GM18909 (cell line): Measurements from ENCODE around the gene ROCK2.
"Not testable (repeated sequence)": the region's sequence is repeated elsewhere in the genome, so short reads cannot be mapped to it uniquely, and the experiment has no call there.

Experiments used
- ATAC-seq: cut with Tn5 transposase; IDR thresholded peaks from one replicate; pipeline ENCODE4 v1.9.1; 2021; ENCODE audit warnings: mild to moderate bottlenecking; ENCODE audit not compliant: unreplicated experiment, poor library complexity

Gene ROCK2

DNA sequence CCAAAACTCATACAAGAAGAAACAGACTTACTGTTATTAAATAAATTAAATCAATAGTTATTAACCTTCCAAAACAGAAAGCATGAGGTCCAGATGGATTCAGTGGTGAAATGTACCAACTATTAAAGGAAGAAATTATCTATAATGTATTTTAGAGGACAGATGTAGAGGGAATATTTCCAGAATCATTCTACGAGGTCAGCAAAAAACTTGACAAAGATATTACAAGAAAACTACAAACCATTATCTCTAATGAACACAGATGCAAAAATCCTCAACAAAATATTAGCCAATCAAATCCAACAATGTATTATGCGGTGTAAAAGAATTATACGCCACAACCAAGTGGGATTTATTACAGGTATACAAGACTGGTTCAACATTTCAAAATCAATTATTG, 63.7 kb downstream of the ROCK2 start:
- no peak for ATAC-seq

DNA sequence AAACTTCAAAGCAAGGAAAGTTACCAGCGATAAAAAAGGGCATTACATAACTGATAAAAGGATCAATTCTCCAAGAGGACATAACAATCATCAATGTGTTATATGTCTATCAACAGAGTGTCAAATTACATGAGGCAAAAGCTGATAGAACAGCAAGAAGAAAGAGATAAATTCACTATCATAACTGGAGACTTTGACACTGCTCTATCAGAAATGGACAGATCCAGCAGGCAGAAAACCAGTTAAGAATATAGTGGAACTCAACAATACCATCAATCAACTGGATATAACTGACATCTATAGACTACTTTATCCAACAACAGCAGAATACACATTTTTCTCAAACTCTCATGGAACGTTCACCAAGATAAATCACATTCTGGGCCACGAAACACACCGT, 65.0 kb downstream of the ROCK2 start:
- no peak for ATAC-seq

DNA sequence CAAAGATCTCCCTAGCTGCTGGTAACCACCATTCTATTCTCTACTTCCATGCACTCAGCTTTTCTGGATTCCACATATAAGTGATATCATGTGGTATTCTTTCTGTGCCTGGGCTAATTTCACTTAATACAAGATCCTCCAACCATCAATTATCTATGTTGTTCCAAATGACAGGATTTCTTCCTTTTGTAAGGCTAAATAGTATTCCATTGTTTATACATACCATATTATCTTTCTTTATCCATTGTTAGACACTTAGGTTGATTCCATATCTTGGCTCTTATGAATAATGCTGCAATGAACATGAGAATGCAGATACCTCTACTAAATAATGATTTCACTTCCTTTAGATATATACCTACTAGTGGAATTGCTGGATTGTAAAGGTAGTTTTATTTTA, 66.2 kb downstream of the ROCK2 start:
- ATAC-seq, result no peak

DNA sequence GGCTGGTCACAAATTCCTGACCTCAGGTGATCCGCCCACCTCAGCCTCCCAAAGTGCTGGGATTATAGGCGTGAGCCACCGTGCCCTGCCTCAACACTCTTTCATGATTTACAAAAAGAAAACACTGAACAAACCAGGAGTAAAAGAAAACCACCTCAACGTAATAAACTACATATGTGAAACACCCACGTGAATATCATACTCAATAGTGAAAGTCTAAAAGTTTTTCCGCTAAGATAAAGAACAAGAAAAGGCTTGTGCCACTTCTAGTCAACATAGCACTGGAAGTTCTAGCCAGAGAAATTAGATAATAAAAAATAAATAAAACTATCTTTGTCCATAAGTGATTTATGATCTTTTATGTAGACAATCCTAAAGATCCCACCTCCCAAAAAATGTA, 68.5 kb downstream of the ROCK2 start:
- no peak for ATAC-seq

DNA sequence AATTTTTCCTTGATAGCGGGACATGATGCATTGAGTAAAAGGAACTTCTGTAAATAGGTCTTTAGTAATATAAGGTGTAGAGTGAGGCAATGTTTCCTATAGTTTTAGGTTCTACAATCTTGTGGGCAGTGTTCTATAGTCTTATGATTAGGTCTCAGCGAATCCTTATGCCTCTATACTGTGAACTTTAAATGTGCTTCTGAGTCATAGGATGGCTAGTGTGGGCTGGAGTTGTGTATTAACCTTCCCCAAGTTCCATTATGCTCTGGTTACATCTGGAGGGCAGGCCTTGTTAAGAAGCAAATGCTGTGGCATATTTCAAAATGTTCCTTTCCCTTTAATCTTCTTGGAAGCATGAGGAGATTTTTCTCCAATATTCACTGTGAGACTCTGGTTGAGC, 73.5 kb downstream of the ROCK2 start:
- ATAC-seq, result no peak

DNA sequence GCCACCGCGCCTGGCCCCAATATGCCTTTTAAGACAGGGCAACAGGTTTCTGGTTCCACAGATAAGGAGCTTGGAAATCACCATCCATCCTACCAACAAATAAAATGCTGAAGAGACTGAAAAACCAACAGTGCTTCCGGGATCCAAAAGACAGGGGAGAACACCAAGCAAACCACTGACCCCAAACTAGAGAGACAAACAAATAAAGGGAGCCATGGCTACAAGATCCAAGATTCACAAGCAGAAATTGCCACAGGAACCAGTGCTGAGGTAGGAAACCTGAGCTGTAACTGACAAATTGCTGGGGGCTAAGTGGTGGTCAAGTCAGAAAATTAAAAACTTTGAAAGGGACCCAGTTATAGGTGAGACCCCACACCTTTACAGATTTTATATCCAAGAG, 76.5 kb downstream of the ROCK2 start:
- ATAC-seq, result no peak

DNA sequence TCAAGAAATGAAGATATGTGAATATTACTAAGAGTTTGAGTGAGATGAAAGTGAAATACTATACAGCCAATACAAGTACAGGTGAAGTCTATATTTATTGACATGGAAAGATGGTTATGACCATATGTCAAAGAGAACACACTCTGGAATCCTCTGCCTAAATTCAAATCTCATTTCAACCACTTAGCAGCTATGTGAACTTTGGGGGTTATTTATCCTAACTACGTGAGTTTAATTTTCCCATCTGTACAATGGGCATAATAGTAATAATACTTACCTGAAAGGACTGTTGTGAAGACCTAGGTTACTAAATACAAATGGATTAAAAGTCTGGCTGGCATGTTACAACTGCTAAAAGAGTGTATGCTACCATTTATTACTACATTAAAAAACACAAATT, 79.6 kb downstream of the ROCK2 start:
- no peak for ATAC-seq

DNA sequence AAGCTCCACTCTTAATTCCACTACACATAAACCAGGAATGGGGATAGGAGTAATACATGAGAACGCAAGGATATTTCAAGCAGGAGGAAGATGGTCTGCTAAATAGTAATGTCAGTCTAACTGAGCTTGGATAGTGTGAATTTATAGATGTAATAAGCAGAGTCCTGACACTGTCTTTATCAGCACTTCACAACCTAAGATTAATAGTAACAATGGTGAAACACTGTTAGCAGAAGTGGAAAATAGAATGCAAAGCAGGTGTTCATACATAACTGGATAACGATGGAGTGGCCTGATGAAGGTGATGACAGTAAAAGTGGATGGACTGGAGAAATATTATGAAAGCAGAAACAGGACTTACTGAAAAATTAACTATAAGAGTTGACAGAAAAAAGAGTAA, 80.4 kb downstream of the ROCK2 start:
- ATAC-seq, result no peak

DNA sequence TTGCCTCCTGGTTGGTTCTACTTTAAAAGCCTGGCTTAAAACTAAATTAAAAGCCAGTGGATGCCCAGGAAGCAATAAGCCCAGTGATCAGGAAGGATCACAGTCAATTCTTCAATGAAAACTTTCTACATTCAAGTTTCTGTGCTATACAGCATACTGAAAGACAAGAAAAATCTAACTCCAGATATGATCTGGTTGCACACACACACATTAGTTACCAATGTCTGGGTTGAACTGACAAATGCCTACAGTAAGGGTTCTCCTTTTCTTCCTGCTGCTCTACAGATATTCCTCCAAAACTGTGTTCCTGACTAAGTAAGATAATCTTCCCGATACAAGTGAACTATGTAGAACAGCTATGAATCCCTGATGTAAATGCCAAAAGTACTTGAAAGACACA, 81.3 kb downstream of the ROCK2 start:
- ATAC-seq, result no peak

DNA sequence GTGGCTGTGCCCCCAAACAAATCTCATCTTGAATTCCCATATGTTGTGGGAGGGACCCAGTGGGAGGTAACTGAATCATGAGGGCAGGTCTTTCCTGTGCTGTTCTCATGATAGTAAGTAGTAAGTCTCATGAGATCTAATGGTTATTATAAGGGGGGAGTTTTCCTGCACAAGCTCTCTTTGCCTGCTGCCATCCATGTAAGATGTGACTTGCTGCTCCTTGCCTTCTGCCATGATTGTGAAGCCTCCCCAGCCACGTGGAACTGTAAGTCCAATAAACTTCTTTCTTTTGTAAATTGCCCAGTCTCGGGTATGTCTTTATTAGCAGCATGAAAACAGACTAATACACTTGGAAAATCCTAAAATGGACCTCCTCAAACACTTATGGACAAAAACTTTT, 82.0 kb downstream of the ROCK2 start:
- ATAC-seq, result not testable (repeated sequence)

DNA sequence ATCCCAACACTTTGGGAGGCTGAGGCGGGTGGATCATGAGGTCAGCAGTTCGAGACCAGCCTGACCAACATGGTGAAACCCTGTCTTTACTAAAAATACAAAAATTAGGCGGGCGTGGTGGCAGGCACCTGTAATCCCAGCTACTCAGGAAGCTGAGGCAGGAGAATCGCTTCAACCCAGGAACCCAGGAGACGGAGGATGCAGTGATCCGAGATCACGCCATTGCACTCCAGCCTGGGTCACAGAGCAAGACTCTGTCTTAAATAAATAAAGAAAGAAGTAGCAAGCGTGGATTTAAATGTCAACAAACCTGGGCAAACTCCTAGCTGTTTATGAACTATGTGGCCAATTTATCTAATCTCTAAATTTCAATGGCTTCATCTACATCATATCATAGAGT, 82.9 kb downstream of the ROCK2 start:
- not testable (repeated sequence) for ATAC-seq

DNA sequence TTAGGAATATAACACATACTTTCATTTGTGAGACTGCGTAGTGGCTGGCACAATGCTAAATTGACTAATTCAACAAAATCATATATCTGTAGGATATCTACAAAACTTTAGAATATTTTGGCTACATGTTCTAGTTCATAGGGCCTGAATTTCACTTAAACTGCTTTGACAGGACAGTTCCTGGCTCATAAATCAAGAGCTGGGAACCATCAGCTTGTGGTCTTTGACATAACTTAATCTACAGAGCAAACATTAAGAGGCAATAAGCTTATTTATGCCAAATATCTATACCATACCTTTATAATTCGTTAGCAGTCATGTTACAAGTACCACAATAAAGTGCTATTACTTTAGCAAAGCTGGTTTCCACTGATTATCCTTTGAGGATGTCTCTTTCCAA, 83.5 kb downstream of the ROCK2 start:
- ATAC-seq, result no peak

DNA sequence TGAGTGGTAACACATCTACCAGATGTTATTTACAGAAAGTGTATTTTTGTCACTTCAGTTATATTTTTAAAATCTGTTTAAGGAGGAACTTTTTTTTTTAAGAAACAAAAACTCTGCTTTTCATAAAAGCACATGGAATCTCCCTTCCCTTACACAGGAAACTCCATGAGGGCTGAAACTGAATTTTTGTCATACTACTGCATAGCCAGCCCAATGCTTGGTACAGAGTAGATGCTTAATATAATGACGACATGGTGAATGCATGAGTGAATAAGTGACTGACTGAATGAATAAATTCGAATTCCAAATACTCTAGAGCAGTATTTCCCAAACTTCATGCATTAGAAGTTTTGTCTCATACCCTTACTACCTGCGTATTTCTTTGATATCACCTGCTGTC, 86.5 kb downstream of the ROCK2 start:
- ATAC-seq, result no peak

DNA sequence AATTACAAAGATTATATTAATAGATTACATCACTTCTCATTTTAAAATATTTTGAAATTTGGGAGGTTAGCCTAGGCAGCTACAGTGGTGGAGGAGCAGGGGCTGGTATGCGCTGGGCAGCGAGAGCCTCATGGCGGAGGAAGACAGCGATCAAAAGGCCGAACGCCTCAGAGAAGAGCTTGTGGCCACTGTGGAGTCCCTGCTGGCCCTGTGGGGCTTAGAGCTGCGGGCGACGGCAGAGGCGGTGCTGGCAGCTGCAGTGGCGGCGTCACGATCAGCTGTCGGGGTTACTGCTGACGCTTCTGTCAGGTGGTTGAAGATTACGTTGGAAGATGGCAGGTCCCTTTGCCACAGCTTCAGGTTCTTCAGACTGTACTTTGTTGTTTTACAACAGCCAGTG, 87.4 kb downstream of the ROCK2 start:
- no peak for ATAC-seq

DNA sequence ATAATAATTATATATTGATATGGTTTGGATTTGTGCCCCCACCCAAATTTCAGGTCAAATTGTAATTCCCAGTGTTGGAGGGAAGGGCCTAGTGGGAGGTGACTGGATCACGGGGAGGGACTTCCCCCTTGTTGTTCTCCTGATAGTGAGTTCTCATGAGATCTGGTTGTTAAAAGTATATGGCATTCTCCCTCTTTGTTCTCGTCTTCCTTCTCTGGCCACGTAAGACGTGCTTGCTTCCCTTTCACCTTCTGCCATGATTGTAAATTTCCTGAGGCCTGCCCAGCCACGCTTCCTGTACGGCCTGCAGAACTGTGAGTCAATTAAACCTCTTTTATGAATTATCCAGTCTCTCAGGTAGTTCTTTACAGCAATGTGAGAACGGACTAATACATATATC, 88.3 kb downstream of the ROCK2 start:
- no peak for ATAC-seq

DNA sequence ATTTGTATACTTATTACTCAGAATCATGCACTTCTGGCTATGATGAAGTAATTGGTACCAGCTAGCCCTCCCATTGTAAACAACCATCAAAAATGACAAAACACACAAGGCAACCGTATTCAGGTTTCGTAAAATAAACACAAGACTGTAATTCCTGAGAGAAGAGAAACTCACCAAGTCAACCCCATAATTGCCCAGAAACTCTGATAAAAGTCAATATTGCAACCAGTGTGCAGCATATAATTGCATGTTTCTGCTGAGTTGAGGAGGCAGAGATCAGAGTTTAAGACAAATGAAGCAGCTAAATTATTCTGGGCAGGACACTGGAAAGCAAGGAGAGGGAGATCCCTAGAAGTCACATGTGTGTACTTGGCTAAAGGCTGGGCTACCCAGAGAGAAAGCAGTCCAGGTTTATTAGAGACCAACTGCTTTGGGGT, 90.3 kb downstream of the ROCK2 start:
- ATAC-seq, result no peak

DNA sequence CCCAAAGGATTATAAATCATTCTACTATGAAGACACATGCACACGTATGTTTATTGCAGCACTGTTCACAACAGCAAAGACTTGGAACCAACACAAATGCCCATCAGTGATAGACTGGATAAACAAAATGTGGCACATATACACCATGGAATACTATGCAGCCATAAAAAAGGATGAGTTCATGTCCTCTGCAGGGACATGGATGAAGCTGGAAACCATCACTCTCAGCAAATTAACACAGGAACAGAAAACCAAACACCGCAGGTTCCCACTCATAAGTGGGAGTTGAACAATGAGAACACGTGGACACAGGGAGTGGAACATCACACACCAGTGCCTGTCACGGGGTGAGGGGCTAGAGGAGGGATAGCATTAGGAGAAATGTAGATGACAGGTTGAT, 92.0 kb downstream of the ROCK2 start:
- ATAC-seq, result not testable (repeated sequence)

DNA sequence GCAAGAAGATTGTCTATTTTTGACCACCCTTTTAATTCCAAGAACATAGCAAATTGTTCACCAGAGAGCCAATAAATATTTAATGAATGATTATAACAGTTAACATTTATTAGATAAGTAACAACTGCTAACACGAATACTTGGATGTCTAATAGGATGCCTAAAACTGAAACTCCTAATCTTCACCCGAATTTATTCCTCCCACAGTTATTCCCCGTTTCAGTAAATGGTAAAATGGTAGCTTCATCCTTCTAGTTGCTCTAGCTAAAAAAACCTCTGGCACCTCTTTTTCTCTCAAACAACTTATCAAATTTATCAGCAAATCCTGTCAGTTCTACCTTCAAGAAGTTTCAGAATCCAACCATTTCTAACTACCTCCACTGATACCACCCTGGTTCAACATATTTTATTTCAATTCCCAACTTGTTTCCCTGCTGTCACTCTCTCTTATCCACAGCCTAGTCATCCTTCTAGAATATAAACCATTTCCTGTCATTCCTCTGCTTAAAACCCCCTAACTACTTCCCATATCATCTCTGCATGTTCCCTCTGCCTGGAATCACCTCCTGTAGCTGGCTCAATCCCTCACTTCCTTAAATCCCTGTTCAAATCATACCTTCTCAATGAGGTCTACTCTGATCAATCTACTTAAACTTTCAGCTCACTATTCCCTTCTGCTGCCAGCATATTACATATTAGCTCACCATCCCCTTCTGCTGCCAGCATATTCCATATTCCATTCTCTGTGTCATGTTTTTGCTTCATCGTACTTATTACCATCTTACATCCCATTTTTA, 93.8 kb downstream of the ROCK2 start:
- ATAC-seq, result no peak

DNA sequence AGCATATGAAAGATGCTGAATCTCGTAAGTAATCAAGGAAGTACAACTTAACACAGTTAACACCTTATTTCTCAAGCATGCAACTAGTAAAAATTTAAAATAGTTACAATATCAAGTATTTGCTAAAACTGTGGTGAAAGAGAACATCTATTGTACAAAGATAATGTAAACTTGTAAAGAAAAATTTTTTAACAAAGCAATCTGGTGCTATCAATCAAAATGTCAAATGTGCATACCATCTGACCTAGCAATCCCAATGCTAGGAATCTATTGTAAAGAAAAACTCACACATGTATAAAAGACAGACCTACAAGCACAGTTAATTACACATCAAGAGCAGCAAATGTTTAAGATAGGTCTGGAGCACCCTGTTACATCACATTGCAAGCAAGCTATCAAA, 99.1 kb downstream of the ROCK2 start:
- ATAC-seq, result no peak

DNA sequence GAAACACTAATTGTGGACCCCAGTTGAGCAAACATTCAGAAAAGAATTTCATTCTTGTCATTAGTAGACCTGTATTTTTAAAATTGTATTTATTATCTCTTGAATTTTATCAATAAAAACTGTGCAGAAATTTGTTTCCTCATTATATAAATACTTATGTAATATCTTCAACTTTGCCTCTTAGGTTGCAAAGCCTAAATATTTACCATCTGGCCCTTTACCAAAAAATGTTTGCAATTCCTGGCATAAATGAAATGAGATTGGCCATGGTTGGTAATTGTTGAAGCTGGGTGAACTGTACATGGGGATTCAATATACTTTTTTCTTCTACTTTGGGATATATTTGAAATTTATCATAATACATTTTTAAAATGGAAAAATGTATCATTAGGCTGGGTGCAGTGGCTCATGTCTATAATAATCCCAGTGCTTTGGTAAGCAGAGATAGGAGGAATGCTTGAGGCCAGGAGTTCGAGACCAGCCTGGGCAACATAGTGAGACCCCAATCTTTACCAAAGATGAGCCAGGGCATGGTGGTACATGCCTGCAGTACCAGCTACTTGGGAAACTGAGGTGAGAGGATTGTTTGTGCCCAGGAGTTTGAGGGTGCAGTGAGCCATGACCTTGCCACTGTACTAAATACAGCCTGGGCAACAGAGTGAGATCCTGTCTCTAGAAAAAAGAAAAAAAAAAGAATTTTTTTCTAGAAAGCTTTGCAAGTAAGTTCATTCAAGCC, 100.2 kb downstream of the ROCK2 start:
- ATAC-seq, result no peak

DNA sequence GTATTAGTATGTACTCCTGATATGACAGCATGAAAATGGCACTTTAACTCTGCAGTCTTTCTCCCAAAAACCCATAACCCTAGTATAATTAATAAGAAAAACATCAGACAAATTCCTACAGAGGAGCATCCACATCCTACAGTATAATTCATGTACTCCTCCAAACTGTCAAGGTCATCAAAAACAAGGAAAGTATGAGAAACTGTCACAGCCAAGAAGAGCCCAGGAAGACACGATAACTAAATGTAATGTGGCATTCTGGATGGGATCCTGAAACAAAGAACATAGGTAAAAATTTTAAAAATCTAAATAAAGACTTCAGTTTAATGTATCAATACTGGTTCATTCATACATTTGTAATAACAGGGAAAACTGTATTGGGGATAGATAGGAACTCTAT, 100.9 kb downstream of the ROCK2 start:
- no peak for ATAC-seq
